Calu3 (cell line): ENCODE data around the gene SIRT7. TPM values are rescaled to one million over a fixed set of nuclear protein-coding genes. Genes with fewer than 3 reads are reported as not detected.

Experiments used
- BruUV-seq: library from RNA; stranded (reverse); fragments of 400-500 nt; replicated peaks from 2 replicates; lab custom pipeline; 2021; lab: Mats Ljungman, UMichigan
- CTCF ChIA-PET: fragments of 300-600 bp; sonication (Branson Sonifier 250); formaldehyde crosslinking; loops from one replicate; lab custom pipeline; 2022; ENCODE audit warnings: antibody characterized with exemption; lab: Charles Lee
- DNase-seq: peaks from one replicate; pipeline ENCODE4 v3.0.0; 2022
- H3K27ac Mint-ChIP-seq: one replicate; pipeline ENCODE4 v1.8.0; 2022; ENCODE audit warnings: mixed read lengths; ENCODE audit not compliant: unreplicated experiment
- H3K27me3 Mint-ChIP-seq: one replicate; pipeline ENCODE4 v1.8.0; 2022; ENCODE audit warnings: mixed read lengths; ENCODE audit not compliant: unreplicated experiment
- H3K36me3 Mint-ChIP-seq: one replicate; pipeline ENCODE4 v1.8.0; 2022; ENCODE audit warnings: mild to moderate bottlenecking, moderate library complexity, mixed read lengths; ENCODE audit not compliant: insufficient read depth, unreplicated experiment
- H3K4me1 Mint-ChIP-seq: one replicate; pipeline ENCODE4 v1.8.0; 2022; ENCODE audit warnings: mild to moderate bottlenecking, low read depth, mixed read lengths; ENCODE audit not compliant: unreplicated experiment
- H3K4me3 Mint-ChIP-seq: one replicate; pipeline ENCODE4 v1.8.0; 2022; ENCODE audit warnings: mild to moderate bottlenecking, low read depth, moderate library complexity, mixed read lengths; ENCODE audit not compliant: unreplicated experiment
- H3K9me3 Mint-ChIP-seq: one replicate; pipeline ENCODE4 v1.8.0; 2022; ENCODE audit warnings: low read depth, mixed read lengths; ENCODE audit not compliant: unreplicated experiment
- CTCF ChIP-seq: fragments of 200-600 bp; IDR thresholded peaks from one replicate; pipeline ENCODE4 v1.8.0; 2022; ENCODE audit warnings: antibody characterized with exemption; ENCODE audit not compliant: unreplicated experiment
- intact Hi-C: fragments of 100-400 bp; cut with micrococcal nuclease; formaldehyde crosslinking; loops from one replicate; pipeline ENCODE4 v1.10.0; 2022; ENCODE audit not compliant: unreplicated experiment
- total RNA-seq: library from RNA; stranded (reverse); gene quantifications from 2 replicates; pipeline ENCODE4 v1.2.3, GENCODE V29; 2022

Gene SIRT7
- total RNA-seq, 1 experiment from 2014 or later = 50.3 TPM

- no peak for DNase-seq
- CTCF ChIA-PET = interaction anchor here (2.3 kb wide), 1 partner anchor 61 kb away, joined by 45 read pairs; the partner anchor contains the start of genes CENPX and LRRC45
- Mint-ChIP-seq H3K4me1 (no peaks in the 10 kb centered on the region), H3K4me3 (peak within 1 kb of the TSS; percentile 32), H3K27ac (no peak within 1 kb of the TSS), H3K36me3 (peaks cover 6% of the 10 kb centered on the region), H3K27me3 (peaks cover 72% of the 10 kb centered on the region), H3K9me3 (no peaks in the 10 kb centered on the region)
- intact Hi-C loops = loop anchor here (2.0 kb wide), 1 partner anchor 60 kb away; no protein-coding TSS in a partner anchor
- BruUV-seq = no TSS peak
- no peak for TF ChIP-seq CTCF
Observed at GRCh38 chr17:81961087-81961511, 43.1 kb upstream of the SIRT7 start, which contains the start of gene NOTUM. Gene NOTUM (minus strand): TSS chr17:81961187. CDS start chr17:81960909, 278 bp downstream.

- H3K4me1 Mint-ChIP-seq = no peaks in the 10 kb centered on the region
- no peaks in the 10 kb centered on the region for H3K9me3 Mint-ChIP-seq
- peaks cover 6% of the 10 kb centered on the region for H3K36me3 Mint-ChIP-seq
- peaks cover 64% of the 10 kb centered on the region for H3K27me3 Mint-ChIP-seq
- TF ChIP-seq CTCF = no peak
- no peak overlapping the region for H3K4me3 Mint-ChIP-seq
- H3K27ac Mint-ChIP-seq = no peak overlapping the region
- CTCF ChIA-PET = interaction anchor here (0.6 to 2.3 kb wide), 6 partner anchors 16 to 138 kb away, joined by 3 to 45 read pairs (median 4); partner anchors contain the start of genes CENPX, DCXR, FASN and LRRC45
- intact Hi-C loops = loop anchor here (2.0 kb wide), 1 partner anchor 60 kb away; no protein-coding TSS in a partner anchor
- no TSS peak for BruUV-seq
- no peak for DNase-seq
Observed at GRCh38 chr17:81960130-81960958, 42.4 kb upstream of the SIRT7 start.

- BruUV-seq = no TSS peak
- CTCF ChIA-PET = interaction anchor here (0.6 to 2.3 kb wide), 7 partner anchors 15 to 139 kb away, joined by 3 to 45 read pairs (median 5); partner anchors contain the start of genes CENPX, DCXR, FASN and LRRC45
- Mint-ChIP-seq H3K4me1 (no peaks in the 10 kb centered on the region), H3K27me3 (peaks cover 56% of the 10 kb centered on the region), H3K27ac (no peak overlapping the region), H3K9me3 (no peaks in the 10 kb centered on the region), H3K4me3 (peak overlapping the region; percentile 24), H3K36me3 (peaks cover 6% of the 10 kb centered on the region)
- intact Hi-C loops = loop anchor here (2.0 kb wide), 1 partner anchor 61 kb away; no protein-coding TSS in a partner anchor
- DNase-seq = peak; percentile 76
- peak; percentile 80 for TF ChIP-seq CTCF
Observed at GRCh38 chr17:81959362-81960129, 41.6 kb upstream of the SIRT7 start.
